WI38 (cell line): ENCODE data around the gene NUB1.

Experiments
- H3K4me3 ChIP-seq: 2 replicates; pipeline ENCODE4 v1.5.1; 2011; ENCODE audit warnings: low read depth, mild to moderate bottlenecking, control low read depth, low read length
- CTCF ChIP-seq: IDR thresholded peaks from 2 replicates; pipeline ENCODE4 v1.5.1; 2012; ENCODE audit warnings: low read depth, mild to moderate bottlenecking, control low read depth, low read length

The NUB1 gene

GRCh38 chr7:151322906-151323305 is 18.7 kb upstream of the NUB1 start:
- no peak overlapping the region for H3K4me3 ChIP-seq
- no peak for TF ChIP-seq CTCF

- no peak overlapping the region for H3K4me3 ChIP-seq
- TF ChIP-seq CTCF: no peak
Observed at GRCh38 chr7:151327022-151327421, 14.6 kb upstream of the NUB1 start.

GRCh38 chr7:151327659-151328058 is 14.0 kb upstream of the NUB1 start:
- no peak overlapping the region for H3K4me3 ChIP-seq
- no peak for TF ChIP-seq CTCF

- no peak for TF ChIP-seq CTCF
- no peak overlapping the region for H3K4me3 ChIP-seq
Observed at GRCh38 chr7:151330181-151330580, 11.4 kb upstream of the NUB1 start.

- H3K4me3 ChIP-seq: no peak overlapping the region
- no peak for TF ChIP-seq CTCF
Observed at GRCh38 chr7:151330661-151331060, 11.0 kb upstream of the NUB1 start.

- TF ChIP-seq CTCF: no peak
- no peak overlapping the region for H3K4me3 ChIP-seq
Observed at GRCh38 chr7:151334628-151335027, 7.0 kb upstream of the NUB1 start.

- no peak for TF ChIP-seq CTCF
- H3K4me3 ChIP-seq: no peak overlapping the region
Observed at GRCh38 chr7:151336027-151336708, 5.4 kb upstream of the NUB1 start.
